ENCODE data around the gene CRTC1. TPM values are rescaled to one million over a fixed set of nuclear protein-coding genes. Genes with fewer than 3 reads are reported as not detected.

The CRTC1 gene
- total and polyA plus RNA-seq, 2 experiments from 2014 or later = 1.2 to 5.1 TPM

DNA sequence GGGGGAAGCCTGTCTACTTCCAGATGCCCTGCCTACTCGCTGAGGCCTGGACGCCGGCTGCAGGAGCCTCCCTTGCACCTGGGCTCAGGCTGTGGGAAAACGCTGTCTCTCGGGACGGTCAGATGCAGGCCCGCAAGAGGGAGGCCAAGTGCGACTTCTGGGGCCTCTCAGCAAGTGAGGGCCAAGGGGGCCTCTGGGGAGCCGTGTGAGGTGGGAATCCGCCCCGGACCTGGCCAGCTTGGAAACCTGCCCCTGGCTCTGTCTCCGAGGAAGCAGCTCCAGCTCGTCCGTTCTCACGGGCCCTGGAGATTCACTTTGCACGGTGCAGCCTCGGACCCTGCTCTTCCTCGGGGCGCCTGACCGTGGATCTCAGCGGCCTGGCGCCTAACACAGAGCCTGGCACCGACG lies 11.4 kb upstream of the CRTC1 start:
- Histone ChIP-seq H3K4me1 (ENCODE audit: insufficient read depth) (peaks cover 6% of the 10 kb centered on the region; the same call in 1 of the 2 replicates), H3K27ac (no peak overlapping the region), H3K9me3 (ENCODE audit: low read depth) (no peaks in the 10 kb centered on the region), H3K4me2 (ENCODE audit: unreplicated experiment) (no peak overlapping the region), H3K4me3 (no peak overlapping the region), H3K9me2 (ENCODE audit: insufficient read depth) (no peaks in the 10 kb centered on the region), H3F3A (ENCODE audit: insufficient read depth) (no peaks in the 10 kb centered on the region), H3K9ac (no peak overlapping the region), H3K36me3 (ENCODE audit: low read depth) (no peaks in the 10 kb centered on the region), H3K79me2 (ENCODE audit: insufficient read depth) (no peaks in the 10 kb centered on the region), H2AFZ (0 out of 2 replicates have a peak overlapping the region, but pooled peaks have one; percentile 60), H4K20me1 (ENCODE audit: insufficient read depth) (no peaks in the 10 kb centered on the region), H3K27me3 (replicated peaks; ENCODE audit: insufficient read depth) (no peaks in the 10 kb centered on the region)
- DNase-seq = no peak
- TF ChIP-seq EZH2 (IDR thresholded peaks at IDR 0.05; ENCODE audit: insufficient read depth, poor library complexity, severe bottlenecking) = no peak
- TF ChIP-seq EZH2phosphoT487 (IDR thresholded peaks at IDR 0.05; ENCODE audit: insufficient read depth, low read depth) = no peak
- 30 to 46% methylated on average over 23 to 24 of the region's 24 CpGs for WGBS, 2 experiments (ENCODE audit: low coverage in 1 of 2, low lambda C conversion rate in 2 of 2, missing lambda C conversion rate in 2 of 2)
- in situ Hi-C loops (cut with MboI) = no loop called here

GRCh38 chr19:18672606-18673337 lies 10.7 kb upstream of the CRTC1 start:
- no peak overlapping the region for H3K4me2 ChIP-seq (ENCODE audit: unreplicated experiment)
- WGBS, 2 experiments (ENCODE audit: low coverage in 1 of 2, low lambda C conversion rate in 2 of 2, missing lambda C conversion rate in 2 of 2) = 47 to 48% methylated on average over 13 of the region's 13 CpGs
- H3K4me3 ChIP-seq = no peak overlapping the region
- H3K27me3 ChIP-seq (replicated peaks; ENCODE audit: insufficient read depth) = no peaks in the 10 kb centered on the region
- no peaks in the 10 kb centered on the region for H4K20me1 ChIP-seq (ENCODE audit: insufficient read depth)
- no peaks in the 10 kb centered on the region for H3K9me2 ChIP-seq (ENCODE audit: insufficient read depth)
- DNase-seq = peak; percentile 43
- H3F3A ChIP-seq (ENCODE audit: insufficient read depth) = no peaks in the 10 kb centered on the region
- no peaks in the 10 kb centered on the region for H3K9me3 ChIP-seq (ENCODE audit: low read depth)
- no peak overlapping the region for H3K27ac ChIP-seq
- no peaks in the 10 kb centered on the region for H3K79me2 ChIP-seq (ENCODE audit: insufficient read depth)
- peaks cover 13% of the 10 kb centered on the region for H3K4me1 ChIP-seq (ENCODE audit: insufficient read depth)
- in situ Hi-C loops (cut with MboI) = no loop called here
- H2AFZ ChIP-seq = peak overlapping the region; percentile 60; the same call in 1 of the 2 replicates
- no peak overlapping the region for H3K9ac ChIP-seq
- TF ChIP-seq EZH2phosphoT487 (IDR thresholded peaks at IDR 0.05; ENCODE audit: insufficient read depth, low read depth) (no peak), EZH2 (IDR thresholded peaks at IDR 0.05; ENCODE audit: insufficient read depth, poor library complexity, severe bottlenecking) (no peak)
- no peaks in the 10 kb centered on the region for H3K36me3 ChIP-seq (ENCODE audit: low read depth)

GRCh38 chr19:18674616-18675015 lies 8.9 kb upstream of the CRTC1 start:
- Histone ChIP-seq H3K4me2 (ENCODE audit: unreplicated experiment) (no peak overlapping the region), H3K36me3 (ENCODE audit: low read depth) (no peaks in the 10 kb centered on the region), H3K27me3 (replicated peaks; ENCODE audit: insufficient read depth) (no peaks in the 10 kb centered on the region), H3K4me1 (ENCODE audit: insufficient read depth) (peaks cover 20% of the 10 kb centered on the region), H3K9ac (no peak overlapping the region), H3K79me2 (ENCODE audit: insufficient read depth) (no peaks in the 10 kb centered on the region), H2AFZ (no peak overlapping the region), H3K9me3 (ENCODE audit: low read depth) (no peaks in the 10 kb centered on the region), H4K20me1 (ENCODE audit: insufficient read depth) (no peaks in the 10 kb centered on the region), H3K9me2 (ENCODE audit: insufficient read depth) (no peaks in the 10 kb centered on the region), H3K27ac (no peak overlapping the region), H3F3A (ENCODE audit: insufficient read depth) (no peaks in the 10 kb centered on the region), H3K4me3 (no peak overlapping the region)
- in situ Hi-C loops (cut with MboI) = no loop called here
- no peak for DNase-seq
- 72 to 74% methylated on average over 11 of the region's 11 CpGs for WGBS, 2 experiments (ENCODE audit: low coverage in 1 of 2, low lambda C conversion rate in 2 of 2, missing lambda C conversion rate in 2 of 2)
- TF ChIP-seq EZH2 (IDR thresholded peaks at IDR 0.05; ENCODE audit: insufficient read depth, poor library complexity, severe bottlenecking) (no peak), EZH2phosphoT487 (IDR thresholded peaks at IDR 0.05; ENCODE audit: insufficient read depth, low read depth) (no peak)

DNA sequence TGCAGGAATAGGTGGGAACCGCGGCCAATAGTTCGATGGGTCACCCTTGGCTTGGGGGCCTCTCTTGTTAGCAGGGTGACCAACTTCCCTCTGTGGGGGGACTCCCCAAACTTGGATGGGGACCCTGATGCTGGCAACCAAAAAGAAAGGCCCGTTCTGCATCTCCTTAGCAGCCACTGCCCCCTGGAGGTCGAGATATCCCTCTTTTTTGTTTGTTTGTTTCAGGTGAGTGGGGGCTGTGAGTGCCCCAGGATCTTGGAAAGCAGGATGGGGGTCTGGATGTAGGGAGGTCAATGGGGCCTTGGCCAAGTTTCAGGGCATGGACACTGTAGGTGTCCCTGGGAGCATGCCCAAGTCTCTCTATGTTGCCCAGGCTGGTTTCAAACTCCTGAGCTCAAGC lies 7.7 kb upstream of the CRTC1 start:
- in situ Hi-C loops (cut with MboI) = no loop called here
- Histone ChIP-seq H3K9me2 (ENCODE audit: insufficient read depth) (no peaks in the 10 kb centered on the region), H4K20me1 (ENCODE audit: insufficient read depth) (no peaks in the 10 kb centered on the region), H3K27me3 (replicated peaks; ENCODE audit: insufficient read depth) (no peaks in the 10 kb centered on the region), H3K4me1 (ENCODE audit: insufficient read depth) (peaks cover 20% of the 10 kb centered on the region), H3K4me2 (ENCODE audit: unreplicated experiment) (no peak overlapping the region), H2AFZ (no peak overlapping the region), H3F3A (ENCODE audit: insufficient read depth) (no peaks in the 10 kb centered on the region), H3K27ac (no peak overlapping the region), H3K4me3 (no peak overlapping the region), H3K36me3 (ENCODE audit: low read depth) (no peaks in the 10 kb centered on the region), H3K9me3 (ENCODE audit: low read depth) (no peaks in the 10 kb centered on the region), H3K9ac (no peak overlapping the region), H3K79me2 (ENCODE audit: insufficient read depth) (no peaks in the 10 kb centered on the region)
- 57 to 62% methylated on average over 5 of the region's 5 CpGs for WGBS, 2 experiments (ENCODE audit: low coverage in 1 of 2, low lambda C conversion rate in 2 of 2, missing lambda C conversion rate in 2 of 2)
- TF ChIP-seq EZH2 (IDR thresholded peaks at IDR 0.05; ENCODE audit: insufficient read depth, poor library complexity, severe bottlenecking) (no peak), EZH2phosphoT487 (IDR thresholded peaks at IDR 0.05; ENCODE audit: insufficient read depth, low read depth) (no peak)
- peak; percentile 43 for DNase-seq
